Stimulated activated CD4-positive, alpha-beta T cell treated with anti-CD3 and anti-CD28 coated beads, Interleukin-1b, Interleukin-23, amount 100 ng/mL, for 1 hour (primary cell): ENCODE data around the gene PTPN1.
A peak's percentile ranks its signal among the peaks of the same experiment; 100 is the strongest.
"Not testable (repeated sequence)": the region's sequence is repeated elsewhere in the genome, so short reads cannot be mapped to it uniquely, and the experiment has no call there.

Experiments used
- DNase-seq, 2 donors: peaks; one replicate each; pipeline ENCODE4 v3.0.0-alpha.2; 2020; ENCODE audit warnings: low read depth in 2 of 2

The PTPN1 gene

DNA sequence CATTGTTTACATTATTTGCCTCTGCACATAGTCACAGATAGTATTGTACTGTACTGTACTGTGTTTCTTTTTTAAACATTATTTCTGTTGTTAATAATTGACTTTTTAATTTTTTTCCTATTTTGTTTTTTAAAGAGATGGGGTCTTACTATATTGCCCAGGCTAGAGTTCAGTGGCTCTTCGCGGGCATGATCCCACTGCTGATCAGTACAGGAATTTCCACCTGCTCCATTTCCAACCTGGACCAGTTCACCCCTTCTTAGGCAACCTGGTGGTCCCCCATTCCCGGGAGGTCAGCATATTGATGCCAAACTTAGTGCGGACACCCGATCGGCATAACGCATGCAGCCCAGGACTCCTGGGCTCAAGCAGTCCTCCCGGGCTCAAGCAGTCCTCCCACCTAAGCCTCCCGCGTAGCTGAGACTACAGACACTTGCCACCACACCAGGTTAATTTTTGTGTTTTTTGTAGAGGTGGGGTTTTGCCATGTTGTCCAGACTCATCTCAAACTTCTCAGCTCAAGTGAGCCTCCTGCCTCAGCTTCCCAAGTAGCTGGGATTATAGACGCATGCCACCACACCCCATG is 47.5 kb downstream of the PTPN1 start:
- DNase-seq, result no peak

GRCh38 chr20:50558483-50558925 is 48.3 kb downstream of the PTPN1 start:
- DNase-seq, result no peak

DNA sequence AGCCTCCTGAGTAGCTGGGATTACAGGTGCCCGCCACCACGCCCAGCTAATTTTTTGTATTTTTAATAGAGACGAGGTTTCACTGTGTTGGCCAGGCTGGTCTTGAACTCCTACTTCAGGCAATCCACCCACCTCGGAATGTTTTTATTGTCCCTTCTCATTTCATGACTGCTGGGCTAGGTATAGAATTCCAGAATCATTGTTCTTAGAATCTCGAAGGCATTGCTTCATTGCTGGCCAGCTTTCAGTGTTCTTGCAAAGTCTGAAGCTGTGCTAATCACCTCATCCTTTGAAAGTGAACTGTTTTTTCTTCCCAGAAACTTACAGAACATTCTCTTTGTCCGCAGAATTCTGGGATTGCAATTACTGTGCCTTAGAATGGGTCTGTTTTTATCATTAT is 49.0 kb downstream of the PTPN1 start:
- no peak for DNase-seq

- DNase-seq, result no peak
Measured at GRCh38 chr20:50559856-50560638, 49.9 kb downstream of the PTPN1 start.

- no peak for DNase-seq
Measured at GRCh38 chr20:50560867-50561266, 50.7 kb downstream of the PTPN1 start.

DNA sequence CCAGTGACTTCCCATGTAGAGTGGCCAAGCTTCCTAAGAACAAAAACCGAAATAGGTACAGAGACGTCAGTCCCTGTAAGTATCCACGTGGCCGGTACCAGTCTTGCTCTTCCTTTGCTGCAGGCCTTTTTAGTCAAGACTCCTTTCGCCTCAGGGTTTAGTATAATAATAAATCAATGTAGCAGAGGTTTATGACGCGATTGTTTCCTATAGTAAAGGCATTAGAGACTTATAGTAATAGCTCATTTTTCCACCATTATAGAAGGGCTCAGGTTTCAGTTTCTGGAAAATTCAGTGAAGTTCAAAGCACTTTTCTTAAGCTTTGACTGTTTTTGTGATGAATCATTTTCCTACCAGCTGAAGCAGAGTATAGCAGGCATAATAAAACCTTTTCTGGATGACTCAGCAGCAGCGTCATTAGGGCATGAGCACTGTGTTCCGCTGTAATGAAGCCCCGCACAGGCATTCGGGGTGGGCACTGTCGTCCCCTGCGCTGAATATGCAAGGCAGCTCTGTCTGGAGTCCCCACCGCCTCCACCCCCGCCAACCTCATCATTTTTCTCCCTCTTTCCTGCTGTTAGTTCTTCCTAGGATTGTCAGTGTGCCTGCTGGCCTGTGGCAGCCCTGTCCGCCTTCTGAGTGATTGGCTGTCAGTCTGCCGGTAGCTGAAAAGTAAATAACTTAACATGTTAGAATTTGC is 51.3 kb downstream of the PTPN1 start:
- DNase-seq, result peak in 1 of 2 donors; percentile 34

DNA sequence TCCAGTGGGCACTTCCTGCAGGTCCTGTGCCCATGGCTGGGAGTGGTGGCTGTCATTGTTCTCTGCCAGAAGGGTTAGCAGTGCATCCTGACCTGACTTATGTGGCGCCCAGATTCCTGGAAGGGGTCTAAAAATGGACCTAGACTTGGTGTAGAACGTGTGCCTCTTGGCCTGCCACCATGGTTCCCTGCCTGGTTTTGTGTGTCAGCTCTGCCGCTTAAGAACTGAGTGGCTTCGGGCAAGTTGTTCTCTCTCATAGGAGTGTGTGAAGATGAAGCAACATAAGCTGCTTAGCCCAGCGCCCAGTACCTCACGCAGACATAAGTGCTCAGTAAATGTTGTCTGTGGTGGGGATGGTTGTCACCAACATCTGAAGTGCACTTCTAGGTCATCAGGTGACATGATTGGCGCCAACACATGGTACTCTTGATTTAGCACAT is 52.1 kb downstream of the PTPN1 start:
- no peak for DNase-seq

GRCh38 chr20:50563133-50563944 is 53.2 kb downstream of the PTPN1 start:
- DNase-seq, result no peak

GRCh38 chr20:50565383-50565782 is 55.2 kb downstream of the PTPN1 start:
- no peak for DNase-seq

DNA sequence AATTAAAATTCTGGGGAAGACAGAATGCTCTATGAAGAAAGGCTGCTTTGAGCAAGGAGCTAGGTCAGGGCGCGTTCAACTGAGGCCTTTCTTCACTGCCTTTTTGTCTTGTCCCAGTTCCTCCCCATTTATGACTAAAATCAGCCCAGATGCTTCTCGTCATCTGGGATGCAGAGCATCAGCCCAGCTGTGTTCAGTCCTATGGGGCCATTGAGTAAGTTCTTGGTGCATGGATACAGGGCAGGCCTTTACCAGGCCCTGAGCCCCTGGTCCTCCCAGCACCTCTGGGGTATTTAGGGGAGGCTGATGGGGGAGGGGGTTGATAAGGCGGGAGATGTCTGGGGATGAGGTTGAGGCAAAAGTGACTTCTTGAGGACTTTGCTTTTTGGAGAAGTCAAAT is 55.7 kb downstream of the PTPN1 start:
- no peak for DNase-seq

GRCh38 chr20:50567860-50568548 is 57.8 kb downstream of the PTPN1 start:
- DNase-seq, result no peak

- no peak for DNase-seq
Measured at GRCh38 chr20:50568549-50568942, 58.4 kb downstream of the PTPN1 start.

DNA sequence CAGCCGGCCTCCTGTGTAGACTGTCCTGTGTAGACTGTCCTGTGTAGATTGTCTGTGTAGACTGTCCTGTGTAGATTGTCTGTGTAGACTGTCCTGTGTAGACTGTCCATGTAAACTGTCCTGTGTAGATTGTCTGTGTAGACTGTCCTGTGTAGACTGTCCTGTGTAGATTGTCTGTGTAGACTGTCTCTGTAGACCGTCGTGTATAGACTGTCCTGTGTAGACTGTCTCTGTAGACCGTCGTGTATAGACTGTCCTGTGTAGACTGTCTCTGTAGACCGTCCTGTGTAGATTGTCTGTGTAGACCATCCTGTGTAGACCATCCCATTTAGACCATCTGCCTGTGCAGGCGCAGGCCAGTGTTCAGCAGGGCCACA is 59.3 kb downstream of the PTPN1 start:
- not testable (repeated sequence) for DNase-seq

GRCh38 chr20:50569864-50570836 is 60.0 kb downstream of the PTPN1 start:
- DNase-seq, result no peak

- DNase-seq, result no peak
Measured at GRCh38 chr20:50571466-50571865, 61.3 kb downstream of the PTPN1 start.

GRCh38 chr20:50572938-50573777 is 63.0 kb downstream of the PTPN1 start:
- DNase-seq, result no peak

DNA sequence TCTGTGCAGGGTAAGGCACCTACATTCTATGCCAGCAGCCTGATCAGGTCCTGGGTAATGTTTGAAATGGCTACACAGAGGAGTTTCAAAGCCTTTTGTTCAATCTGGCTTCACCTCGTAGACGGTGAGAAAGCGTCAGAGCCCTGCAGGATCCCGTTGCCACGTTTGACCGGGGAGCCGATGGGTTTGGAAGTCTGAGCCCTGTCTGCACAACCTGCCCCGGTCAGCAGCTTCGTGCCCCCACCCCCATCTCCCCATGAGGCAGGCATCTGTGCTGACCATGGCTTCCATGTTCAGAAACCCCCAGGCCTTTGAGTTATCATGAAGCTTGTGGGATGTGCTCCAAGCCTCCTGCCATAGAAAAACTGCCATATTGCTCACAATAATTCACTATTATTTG is 63.9 kb downstream of the PTPN1 start:
- no peak for DNase-seq

- no peak for DNase-seq
Measured at GRCh38 chr20:50574586-50574985, 64.4 kb downstream of the PTPN1 start.
